ENCODE data around the gene ANKRD17. TPM values are rescaled to one million over a fixed set of nuclear protein-coding genes. Genes with fewer than 3 reads are reported as not detected.
A peak's percentile ranks its signal among the peaks of the same experiment; 100 is the strongest.
"Not testable (repeated sequence)": the region's sequence is repeated elsewhere in the genome, so short reads cannot be mapped to it uniquely, and the experiment has no call there.

ANKRD17 gene
- total RNA-seq, 1 donor from 2014 or later = 62.5 TPM

GRCh38 chr4:73248821-73249220, 9.8 kb downstream of the ANKRD17 start:
- DNase-seq (ENCODE audit: extremely low read depth, low read depth, low spot score) = no peak

GRCh38 chr4:73248416-73248815, 10.2 kb downstream of the ANKRD17 start:
- DNase-seq (ENCODE audit: extremely low read depth, low read depth, low spot score) = no peak

GRCh38 chr4:73247100-73247499, 11.5 kb downstream of the ANKRD17 start:
- DNase-seq (ENCODE audit: extremely low read depth, low read depth, low spot score) = no peak

- no peak for DNase-seq (ENCODE audit: extremely low read depth, low read depth, low spot score)
Observed at GRCh38 chr4:73245955-73246354, 12.6 kb downstream of the ANKRD17 start.

- DNase-seq (ENCODE audit: extremely low read depth, low read depth, low spot score) = no peak
Observed at GRCh38 chr4:73244945-73245601, 13.5 kb downstream of the ANKRD17 start.

GRCh38 chr4:73237044-73237443, 21.6 kb downstream of the ANKRD17 start:
- DNase-seq (ENCODE audit: extremely low read depth, low read depth, low spot score) = no peak

GRCh38 chr4:73236151-73236550, 22.4 kb downstream of the ANKRD17 start:
- DNase-seq (ENCODE audit: extremely low read depth, low read depth, low spot score) = no peak

- no peak for DNase-seq (ENCODE audit: extremely low read depth, low read depth, low spot score)
Observed at GRCh38 chr4:73234712-73235111, 23.9 kb downstream of the ANKRD17 start.

GRCh38 chr4:73231518-73232487, 26.8 kb downstream of the ANKRD17 start:
- no peak for DNase-seq (ENCODE audit: extremely low read depth, low read depth, low spot score)

- DNase-seq (ENCODE audit: extremely low read depth, low read depth, low spot score) = no peak
Observed at GRCh38 chr4:73230865-73231517, 27.6 kb downstream of the ANKRD17 start.

GRCh38 chr4:73228800-73229199, 29.8 kb downstream of the ANKRD17 start:
- not testable (repeated sequence) for DNase-seq (ENCODE audit: extremely low read depth, low read depth, low spot score)

GRCh38 chr4:73224886-73225285, 33.7 kb downstream of the ANKRD17 start:
- no peak for DNase-seq (ENCODE audit: extremely low read depth, low read depth, low spot score)

GRCh38 chr4:73223258-73223650, 35.3 kb downstream of the ANKRD17 start:
- DNase-seq (ENCODE audit: extremely low read depth, low read depth, low spot score) = no peak

GRCh38 chr4:73222466-73223257, 35.9 kb downstream of the ANKRD17 start:
- peak; percentile 87 for DNase-seq (ENCODE audit: extremely low read depth, low read depth, low spot score)

GRCh38 chr4:73221734-73222133, 36.9 kb downstream of the ANKRD17 start:
- no peak for DNase-seq (ENCODE audit: extremely low read depth, low read depth, low spot score)

GRCh38 chr4:73220815-73221214, 37.8 kb downstream of the ANKRD17 start:
- no peak for DNase-seq (ENCODE audit: extremely low read depth, low read depth, low spot score)

- no peak for DNase-seq (ENCODE audit: extremely low read depth, low read depth, low spot score)
Observed at GRCh38 chr4:73213916-73214653, 44.5 kb downstream of the ANKRD17 start.

- DNase-seq (ENCODE audit: extremely low read depth, low read depth, low spot score) = no peak
Observed at GRCh38 chr4:73212982-73213730, 45.4 kb downstream of the ANKRD17 start.

GRCh38 chr4:73211968-73212367, 46.6 kb downstream of the ANKRD17 start:
- no peak for DNase-seq (ENCODE audit: extremely low read depth, low read depth, low spot score)

Measured in glomerular endothelial cell (primary cell).